GOT3 (cell line): Measurements from ENCODE around the gene LUZP2.

Experiments used
- DNase-seq: peaks from one replicate; lab custom pipeline; 2025; ENCODE audit warnings: mixed read lengths; lab: John Stamatoyannopoulos, UW

Gene LUZP2

DNA sequence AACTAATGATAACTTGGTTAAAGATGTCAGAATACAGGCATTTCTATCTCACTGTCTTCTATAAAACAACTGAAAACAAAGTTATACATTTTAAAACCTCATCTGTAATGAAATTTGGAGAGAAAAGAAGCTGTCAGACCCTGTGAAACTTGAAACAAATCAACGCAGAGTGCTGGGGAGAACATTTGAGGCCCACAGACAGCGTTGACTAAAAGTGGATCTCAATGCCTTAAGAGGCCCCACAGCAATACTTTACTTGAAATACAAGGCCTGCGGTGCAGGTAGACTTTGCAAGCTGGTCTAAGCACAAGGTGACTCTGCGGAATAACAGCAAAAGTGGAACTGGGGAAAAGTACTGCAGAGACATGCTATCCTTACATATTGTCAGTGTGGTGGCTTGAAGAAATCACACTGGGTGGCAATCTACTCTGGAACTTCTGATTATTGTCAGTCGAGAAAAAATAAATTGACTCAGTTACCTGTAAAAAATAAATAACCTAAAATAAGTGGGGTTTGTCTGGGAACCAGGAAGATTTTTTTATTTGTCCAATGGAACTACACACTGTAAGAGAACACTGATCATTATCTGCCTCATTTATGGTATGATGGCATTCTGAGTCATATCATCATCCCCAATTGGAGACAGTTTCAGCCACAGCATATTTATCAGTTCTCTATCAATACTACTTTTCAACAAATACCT, 138.9 kb downstream of the LUZP2 start:
- no peak for DNase-seq

DNA sequence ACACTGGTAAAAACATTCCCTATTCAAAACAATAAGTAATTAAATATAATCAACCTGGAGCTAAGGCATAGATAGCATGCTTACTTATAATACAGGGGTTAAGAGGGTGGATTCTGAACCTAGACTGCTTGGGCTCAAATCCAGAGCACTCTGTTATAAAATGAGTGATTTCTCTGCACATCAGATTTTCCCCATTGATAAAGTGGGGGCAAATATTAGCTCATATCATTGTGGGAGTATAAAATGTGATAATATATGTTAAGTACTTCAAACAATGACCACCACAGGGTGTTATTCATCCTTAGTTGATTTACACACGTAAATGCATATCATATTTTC, 139.4 kb downstream of the LUZP2 start:
- DNase-seq = no peak

DNA sequence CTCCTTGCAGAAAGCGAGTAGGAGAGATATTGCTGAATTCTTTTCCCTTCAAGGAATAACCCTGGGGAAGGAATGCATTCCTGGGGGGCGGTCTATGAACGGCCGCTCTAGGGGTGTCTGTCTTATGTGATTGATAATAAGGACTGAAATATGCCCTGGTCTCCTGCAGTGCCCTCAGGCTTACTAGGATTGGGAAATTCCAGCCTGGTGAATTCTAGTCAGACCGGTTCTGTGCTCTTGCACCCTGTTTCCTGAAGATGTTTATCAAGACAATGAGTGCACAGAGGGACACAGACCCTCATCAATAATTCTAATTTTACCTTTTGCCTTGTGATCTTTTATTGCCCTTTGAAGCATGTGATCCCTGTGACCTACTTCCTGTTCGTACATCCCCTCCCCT, 140.7 kb downstream of the LUZP2 start:
- no peak for DNase-seq

DNA sequence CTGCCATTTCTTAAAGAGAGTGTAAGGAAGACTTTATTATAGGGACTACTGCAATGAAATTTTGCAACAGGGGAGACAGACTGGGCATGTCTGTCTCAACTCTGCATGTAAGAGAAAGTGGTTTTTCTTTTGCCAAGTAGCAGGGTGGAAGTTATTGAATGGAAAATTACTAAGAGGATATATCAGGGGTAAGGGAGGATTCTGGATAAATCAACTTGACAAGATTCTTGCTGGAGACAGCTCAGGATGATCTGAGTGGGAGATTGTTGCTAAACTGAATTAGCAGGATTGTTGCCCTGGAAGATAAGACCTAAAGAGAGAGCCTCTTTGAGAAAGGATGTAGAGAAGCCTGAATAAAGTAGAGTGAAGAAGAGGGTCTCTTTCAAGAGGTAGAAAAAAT, 145.8 kb downstream of the LUZP2 start:
- no peak for DNase-seq

DNA sequence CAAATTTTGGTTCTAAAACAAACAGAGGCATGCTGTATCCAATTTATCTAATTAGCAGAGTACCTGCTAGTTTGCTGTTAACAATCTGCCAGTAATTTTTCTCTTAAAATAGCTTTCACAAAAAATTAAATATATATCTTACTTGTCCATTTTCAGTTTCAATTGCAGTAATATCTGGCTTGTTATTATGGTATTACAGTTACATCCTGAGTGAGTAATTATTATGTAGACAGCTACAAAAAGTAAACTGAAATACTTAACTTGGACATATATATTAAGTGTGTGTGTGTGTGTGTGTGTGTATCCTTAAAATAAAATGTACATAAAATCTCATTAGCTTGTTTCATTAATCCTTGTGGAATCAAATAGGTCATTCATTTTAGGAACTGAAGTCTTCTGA, 148.7 kb downstream of the LUZP2 start:
- no peak for DNase-seq

DNA sequence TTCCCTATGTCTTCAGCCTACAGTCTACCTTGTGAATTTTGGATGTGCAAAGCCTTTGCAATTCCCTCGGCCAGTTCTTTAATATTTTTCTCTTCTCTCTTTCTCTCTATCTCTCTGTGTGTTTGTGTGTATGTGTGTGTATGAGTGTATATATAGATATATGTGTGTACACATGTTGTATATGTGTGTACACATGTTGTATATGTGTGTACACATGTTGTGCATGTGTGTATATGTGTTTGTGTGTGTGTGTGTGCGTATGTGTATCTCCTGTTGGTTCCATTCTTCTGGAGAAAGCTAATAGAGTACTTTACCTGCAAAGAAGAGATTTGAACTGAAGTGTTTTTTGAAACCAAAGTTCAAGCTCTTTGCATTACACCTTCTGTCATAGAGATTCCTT, 155.0 kb downstream of the LUZP2 start:
- DNase-seq = no peak

DNA sequence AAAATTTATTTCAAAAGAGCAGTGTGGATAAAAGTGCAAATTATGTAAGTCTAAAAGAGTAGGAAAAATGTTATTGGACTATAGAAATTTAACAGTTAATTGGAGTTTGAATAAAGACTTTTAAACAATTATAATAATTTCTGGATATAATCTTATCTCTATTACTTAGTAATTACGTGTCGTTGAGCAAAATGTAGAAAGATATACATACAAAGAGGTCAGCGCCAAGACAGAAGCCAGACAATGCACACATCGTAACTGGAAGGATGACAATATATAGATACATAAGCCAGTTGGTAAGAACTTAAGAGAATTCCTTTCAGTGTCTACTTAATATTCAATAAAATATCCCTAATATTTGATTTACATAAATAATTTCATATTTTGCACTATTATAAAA, 157.0 kb downstream of the LUZP2 start:
- DNase-seq = no peak

DNA sequence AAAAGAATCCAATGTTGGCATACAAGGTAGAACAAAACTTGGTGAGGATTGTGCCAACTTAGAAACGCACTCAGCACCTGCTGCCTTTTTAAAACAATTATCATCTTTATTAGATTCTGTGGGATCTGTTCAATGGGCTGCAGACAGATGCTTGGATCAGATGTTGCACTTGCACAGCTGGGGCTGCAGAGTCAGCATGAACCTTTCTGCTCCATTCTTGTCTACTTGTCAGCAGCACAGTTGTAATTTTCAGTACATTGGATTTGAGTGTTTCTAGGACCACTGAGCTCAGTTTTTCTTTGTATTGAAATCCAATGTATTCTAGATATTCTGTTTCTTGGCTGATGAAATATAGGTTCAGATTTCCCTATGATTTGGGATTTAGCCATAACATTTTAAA, 164.5 kb downstream of the LUZP2 start:
- no peak for DNase-seq

DNA sequence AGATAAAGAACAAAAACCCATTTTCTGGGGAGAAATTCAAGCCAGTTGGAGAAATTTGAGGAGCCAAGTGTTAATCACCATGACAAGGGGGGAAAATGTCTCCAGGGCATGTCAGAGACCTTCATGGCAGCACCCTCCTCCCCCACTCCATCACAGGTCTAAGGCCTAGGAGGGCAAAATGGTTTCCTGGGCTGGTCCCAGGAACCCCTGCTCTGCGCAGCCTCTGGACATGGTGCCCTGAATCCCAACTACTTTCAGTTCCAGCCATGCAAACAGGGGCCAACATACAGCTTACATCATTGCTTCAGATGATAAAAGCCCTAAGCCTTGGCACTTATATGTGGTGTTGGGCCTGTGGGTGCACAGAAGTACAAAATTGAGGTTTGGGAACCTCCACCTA, 167.5 kb downstream of the LUZP2 start:
- no peak for DNase-seq

DNA sequence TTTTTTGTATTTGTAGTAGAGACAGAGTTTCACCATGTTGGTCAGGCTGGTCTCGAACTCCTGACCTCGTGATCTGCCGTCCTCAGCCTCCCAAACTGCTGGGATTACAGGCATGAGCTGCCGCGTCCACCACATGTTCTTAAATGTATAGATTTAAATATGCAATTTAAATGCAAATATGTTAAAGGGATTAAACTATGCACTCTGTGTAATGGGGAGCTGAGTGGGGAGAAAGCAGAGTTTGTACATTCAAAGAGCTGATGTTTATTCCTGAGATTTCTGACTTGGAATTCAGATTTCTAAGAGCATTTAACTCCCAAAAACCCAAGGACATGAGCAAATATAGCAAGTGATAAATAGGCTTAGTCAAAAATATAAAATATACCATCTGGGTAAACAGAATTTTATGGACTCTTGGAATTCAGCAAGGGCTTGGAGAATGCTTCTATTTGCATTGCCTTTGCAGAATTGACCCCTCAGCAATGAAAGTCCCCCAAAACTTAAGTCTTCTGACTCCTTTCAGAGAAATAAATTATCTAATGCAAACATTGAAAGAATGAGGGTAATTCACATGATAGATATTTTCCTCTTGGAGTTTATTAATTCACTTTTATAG, 170.6 kb downstream of the LUZP2 start:
- DNase-seq = no peak

DNA sequence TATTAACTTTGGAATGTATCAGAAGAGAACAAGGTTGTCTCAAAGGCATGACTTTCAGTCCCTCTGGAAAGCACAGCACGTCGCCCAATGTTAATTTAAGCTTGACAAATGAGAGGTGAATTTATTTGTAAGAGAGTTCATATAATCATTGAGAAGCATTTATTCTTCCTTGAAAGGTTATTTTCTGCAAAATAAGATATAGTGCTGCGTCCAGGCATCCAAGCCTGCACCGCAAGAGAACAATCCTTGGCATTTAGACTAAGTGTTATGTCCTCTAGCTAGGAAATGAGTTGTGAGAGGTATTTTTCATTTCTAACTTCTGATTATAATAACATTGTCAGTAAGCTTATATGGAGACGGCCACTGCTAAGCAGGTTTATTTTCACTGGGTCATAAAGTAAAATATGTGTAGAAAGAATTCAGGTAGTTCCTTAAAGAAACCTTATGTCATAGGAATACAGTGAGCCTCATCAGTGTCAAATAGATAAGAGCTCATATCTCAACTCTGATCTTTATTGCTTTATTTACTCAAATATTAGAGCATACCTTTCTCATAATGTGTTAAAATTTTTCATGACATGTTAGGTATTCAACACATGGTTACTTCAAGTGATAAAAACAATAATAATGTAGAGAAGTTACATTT, 182.0 kb downstream of the LUZP2 start:
- no peak for DNase-seq

DNA sequence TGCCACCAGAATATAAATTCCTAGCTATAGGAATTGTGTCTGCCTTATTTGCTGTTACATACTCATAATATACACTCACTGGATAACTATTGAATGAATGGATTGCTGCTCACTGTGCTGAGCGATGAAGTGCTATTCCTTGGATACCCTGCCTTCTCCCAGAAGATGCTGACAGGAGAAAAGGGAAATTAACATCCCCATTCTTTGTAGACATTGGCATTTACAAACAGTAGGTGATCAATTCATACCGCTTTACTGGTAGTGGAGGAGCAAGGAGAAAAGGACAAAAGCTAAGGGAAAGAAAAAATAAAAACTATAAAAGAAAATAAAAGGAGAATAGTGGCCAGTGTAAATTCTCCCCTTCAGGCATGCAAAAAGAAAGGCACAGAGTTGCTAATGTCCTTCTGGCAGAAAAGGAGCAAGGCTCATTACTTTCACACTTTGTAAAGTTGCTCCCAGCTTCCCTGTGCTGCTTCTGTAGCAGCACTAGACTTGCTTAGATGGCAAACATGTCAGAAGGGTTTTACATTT, 183.0 kb downstream of the LUZP2 start:
- DNase-seq = no peak

DNA sequence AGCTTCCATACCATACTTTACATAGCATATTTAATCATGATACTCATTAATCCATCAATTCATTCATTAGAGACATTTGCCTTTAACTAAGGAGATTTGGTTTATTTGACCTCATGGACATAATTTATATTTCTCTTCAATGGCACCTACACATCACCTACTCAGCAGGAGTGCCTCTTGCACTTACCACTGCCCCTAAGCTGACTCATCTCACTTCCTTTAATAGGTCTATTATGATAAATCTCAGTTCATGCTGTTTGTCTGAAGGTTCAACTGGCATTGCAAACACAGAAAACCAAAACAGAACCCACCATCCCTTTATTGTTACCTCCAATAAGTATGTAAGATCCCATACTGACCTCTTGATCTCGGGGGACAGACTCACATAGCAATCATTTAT, 186.7 kb downstream of the LUZP2 start:
- DNase-seq = no peak

DNA sequence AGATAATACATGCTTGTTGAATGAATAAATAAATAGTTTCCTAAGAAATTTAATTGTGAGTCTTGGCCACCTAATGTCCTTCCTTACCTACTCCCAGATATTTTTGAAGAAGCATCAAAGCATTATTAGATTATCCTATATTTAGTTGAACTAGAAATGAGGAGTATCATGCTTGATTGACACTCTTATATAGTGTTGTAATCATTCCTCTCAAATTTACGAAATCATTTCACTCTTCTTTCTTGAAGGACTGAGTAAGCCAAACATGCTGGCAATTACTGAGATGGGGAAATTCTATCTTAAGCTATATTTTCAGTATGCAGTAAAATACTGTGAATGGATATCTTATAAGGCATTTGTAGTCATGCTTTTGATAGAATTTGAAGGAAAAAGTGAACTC, 189.0 kb downstream of the LUZP2 start:
- DNase-seq = no peak

DNA sequence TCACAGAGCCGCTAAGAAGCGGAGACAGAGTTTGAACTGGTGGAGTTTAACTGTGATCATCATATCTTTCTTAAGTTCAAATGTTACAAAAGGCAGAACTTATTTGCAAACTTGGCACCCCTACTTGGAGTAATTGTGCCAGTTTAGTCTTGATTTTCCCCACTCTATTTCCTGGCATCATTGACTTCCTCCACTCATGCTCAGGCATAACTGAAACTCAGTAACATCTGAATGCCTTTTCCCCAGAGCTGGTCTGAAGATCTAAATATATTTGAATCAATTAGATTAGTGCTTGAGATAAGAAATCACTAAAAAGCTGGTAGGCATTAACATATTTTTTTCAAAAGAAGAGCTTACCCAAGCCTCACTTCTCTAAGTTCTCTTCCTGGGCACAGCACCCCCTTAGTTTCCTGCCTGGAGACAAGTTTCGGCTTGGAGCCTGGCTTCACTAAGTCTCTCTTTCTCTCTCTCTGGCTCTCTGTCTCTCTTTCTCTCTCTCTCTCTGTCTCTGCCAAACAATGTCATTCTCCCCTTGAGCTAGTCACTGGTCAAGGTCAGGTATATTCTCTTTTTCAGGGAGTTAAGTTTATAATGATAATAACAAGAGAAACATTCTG, 190.8 kb downstream of the LUZP2 start:
- DNase-seq = no peak

DNA sequence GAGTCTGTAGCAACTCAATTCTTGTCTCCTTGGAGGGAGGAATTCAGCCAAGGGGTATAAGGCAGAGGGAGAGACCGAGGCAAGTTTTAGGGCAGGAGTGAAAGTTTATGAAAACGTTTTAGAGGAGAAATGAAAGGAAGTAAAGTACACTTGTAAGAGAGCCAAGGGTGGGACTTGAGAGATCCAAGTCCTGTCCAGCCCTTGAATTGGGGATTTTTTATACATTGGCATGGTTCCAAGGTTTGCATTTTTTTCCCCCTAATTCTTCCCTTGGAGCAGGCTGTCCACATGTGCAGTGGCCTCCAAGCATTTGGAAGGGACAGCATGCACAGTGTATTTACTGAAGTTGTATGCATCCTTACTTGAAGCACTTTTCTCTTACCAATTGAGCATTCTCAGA, 192.1 kb downstream of the LUZP2 start:
- DNase-seq = no peak

DNA sequence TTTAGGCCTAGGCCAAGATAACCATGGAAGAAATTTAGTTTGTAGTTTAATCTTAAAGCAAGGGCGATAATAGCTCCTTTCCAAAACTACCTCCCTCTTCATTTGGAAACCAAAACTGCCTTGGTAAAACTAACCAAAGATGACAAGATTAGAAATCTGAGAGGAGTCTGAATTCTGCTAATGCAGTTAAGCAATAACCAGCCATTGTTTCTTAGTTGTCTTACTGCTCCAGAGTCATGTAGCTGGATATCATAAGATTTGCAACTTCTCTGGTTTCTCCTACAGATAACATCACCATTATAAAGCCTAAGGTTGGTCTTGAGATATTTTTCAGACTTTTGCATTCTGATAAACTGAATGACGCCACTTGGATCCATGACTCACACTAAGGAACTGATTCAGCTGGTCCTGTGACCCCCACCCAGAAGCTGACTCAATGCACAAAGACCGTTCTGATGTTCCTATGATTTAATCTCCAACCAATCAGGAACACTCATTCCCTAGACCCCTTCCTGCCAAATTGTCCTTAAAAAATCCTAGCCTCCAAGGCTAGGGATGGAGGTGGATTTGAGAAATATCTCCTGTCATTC, 200.8 kb downstream of the LUZP2 start:
- DNase-seq = no peak

DNA sequence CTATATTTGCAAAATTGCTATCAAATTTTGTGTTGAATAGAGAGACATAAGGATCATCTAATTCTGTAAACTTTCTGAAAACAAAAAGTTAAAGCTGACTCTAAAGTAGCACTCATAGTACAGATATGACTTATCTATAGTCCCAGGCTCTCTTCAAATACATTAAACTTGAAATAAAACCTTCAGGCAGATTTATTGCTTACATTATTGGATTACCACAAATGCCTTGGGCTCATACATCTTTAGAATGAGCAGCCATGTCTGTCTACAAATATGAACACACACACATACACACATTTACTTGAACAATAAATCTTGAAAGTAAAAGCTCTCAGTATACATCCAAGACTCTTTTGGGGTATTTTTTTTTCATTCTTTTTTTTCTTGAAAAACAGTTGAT, 207.9 kb downstream of the LUZP2 start:
- DNase-seq = no peak

DNA sequence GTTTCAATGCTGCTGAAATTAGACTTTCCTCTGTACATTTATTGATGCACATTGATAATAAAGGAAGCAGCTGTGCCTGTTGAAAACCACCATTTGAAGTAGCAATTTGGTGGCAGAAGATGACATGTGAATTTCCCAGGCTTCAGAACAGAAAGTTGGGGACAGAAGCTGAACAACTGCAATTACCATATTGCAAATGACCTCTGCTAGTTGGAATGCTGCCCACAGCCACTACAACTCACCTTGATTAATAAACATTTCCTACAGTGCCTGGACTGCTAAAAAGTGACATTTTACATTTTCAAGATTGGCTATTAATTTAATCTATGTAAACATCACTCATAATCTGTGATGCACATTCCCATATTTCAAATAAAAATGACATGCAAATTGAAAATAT, 208.6 kb downstream of the LUZP2 start:
- DNase-seq = no peak

DNA sequence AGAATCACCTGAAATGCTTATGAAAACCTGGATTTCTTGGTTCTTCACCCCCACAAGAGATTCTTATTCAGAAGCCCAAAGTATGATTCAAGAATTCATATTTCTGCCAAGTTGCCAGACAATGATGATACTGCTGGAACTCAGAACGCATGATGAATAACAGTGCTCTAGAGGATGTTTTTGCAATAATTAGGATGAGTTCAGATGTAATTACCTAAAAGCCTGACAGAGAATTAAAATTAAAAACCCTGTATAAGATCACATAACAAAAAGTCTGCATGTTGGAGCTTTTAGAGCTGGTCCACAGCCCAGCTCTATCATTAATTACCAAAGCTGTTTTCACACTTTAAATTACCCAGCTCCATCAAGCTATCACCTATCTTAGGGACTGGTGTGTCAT, 211.8 kb downstream of the LUZP2 start:
- DNase-seq = no peak

DNA sequence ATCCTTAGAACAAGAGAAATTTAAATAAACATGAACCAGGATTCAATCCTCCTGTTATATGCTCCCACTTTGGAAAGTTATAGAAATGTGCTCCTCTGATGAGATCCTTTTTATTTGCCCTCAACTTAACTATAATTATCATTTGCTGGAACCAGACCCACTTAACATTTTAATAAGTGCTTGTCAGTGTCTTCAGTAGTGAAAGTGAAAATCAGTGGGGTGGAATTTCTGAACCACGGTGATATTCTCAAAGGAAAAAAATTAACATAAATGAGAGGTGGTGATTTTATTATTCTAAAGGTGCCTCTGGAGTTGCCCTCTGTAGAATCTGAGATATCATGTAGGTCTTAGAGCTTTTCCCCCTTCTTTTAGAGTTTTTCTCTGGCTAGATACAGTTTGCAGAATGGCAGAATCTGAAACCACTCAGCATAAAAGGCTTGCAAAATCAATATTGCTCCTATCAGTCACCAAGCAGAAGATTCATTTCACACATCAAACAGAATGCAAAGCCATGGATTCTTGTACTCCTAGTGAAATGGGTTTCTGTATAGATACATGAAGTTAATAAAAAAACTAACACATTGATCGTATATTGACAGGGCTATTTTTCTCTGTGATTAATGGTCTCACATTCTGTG, 213.2 kb downstream of the LUZP2 start:
- DNase-seq = no peak

DNA sequence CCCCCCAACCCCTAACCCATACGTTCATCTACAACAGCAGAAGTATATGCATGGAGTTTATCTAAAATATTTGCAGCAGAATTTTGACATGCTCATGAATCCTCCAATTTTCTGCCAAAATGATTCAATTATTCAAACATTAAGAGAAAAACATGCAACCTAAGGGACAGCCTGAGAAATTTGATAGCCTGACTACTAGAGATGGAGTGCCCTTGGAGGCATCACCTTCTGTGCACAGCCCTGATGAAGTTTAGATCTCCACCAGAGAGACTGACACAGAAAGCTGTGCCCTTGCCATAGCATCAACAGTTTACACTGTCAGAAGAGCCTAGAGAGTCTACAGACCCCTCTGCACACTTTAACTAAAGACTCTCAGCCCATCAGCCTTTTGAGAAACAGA, 217.7 kb downstream of the LUZP2 start:
- no peak for DNase-seq
